NCI-H128 (cell line): ENCODE data around the gene CEACAM7.
"Not testable (repeated sequence)": the region's sequence is repeated elsewhere in the genome, so short reads cannot be mapped to it uniquely, and the experiment has no call there.

Experiments used
- DNase-seq: peaks from one replicate; lab custom pipeline; 2025; ENCODE audit not compliant: unreplicated experiment; lab: John Stamatoyannopoulos, UW

Gene CEACAM7

DNA sequence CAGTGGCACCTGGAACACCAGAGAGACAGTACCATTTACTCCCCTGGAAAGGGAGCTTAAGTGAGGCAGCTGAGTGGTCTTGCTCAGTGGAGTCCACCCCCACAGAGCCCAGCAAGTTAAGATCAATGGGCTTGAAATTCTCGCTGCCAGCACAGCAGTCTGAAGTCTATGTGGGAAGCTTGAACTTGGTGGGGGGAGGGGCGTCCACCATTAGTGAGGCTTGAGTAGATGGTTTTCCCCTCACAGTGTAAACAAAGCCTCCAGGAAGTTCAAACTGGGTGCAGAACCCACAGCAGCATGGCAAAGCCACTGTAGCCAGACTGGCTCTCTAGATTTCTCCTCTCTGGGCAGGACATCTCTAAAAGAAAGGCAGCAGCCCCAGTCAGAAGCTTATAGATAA lies 30.9 kb downstream of the CEACAM7 start:
- no peak for DNase-seq

DNA sequence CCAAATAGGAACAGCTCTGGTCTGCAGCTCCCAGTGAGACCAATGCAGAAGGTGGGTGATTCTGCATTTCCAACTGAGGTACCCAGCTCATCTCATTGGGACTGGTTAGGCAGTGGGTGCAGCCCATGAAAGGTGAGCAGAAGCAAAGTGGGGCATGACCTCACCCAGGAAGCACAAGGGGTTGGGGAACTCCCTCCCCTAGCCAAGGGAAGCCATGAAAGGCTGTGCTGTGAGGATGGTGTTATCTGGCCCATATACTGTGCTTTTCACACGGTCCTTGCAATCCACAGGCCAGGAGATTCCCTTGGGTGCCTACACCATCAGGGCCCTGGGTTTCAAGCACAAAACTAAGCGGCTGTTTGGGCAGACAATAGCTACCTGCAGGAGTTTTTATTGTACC lies 31.3 kb downstream of the CEACAM7 start:
- not testable (repeated sequence) for DNase-seq

DNA sequence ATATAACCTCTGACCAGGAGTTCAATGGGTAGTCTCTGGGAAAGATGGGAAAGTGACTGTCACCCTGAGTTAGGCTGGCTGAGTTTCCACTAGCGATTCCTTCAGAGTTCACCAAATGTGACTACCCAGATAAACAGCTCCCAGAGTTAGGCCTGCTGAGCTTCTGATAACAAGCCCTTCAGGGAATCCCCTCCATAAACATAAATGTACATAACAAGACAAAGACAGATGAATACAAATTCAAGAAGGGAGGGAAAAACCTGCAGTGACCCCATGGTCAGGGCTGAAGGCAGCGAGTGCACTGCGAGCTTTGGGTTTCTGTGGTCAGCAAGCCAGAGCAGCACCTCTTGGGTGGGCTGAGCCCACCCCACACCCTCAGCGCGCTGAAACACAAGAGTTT lies 35.8 kb downstream of the CEACAM7 start:
- DNase-seq: no peak

DNA sequence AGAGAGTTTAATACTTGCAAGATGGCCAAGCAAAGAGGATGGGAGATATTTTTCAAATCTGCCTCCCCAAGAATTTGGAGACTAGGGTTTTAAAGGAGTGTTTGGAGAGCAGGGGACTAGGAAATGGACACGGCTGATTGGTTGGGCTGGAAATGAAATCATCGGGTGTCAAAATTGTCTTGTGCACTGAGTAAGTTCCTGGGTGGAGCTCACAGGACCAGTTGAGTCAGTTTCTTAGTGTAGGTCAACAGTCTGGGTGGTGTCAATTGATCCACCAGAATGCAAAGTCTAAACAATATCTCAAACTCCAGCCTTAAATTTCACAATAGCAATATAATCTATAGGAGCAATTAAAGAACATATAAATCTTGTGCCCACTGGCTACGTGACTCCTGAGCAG lies 38.2 kb downstream of the CEACAM7 start:
- no peak for DNase-seq

DNA sequence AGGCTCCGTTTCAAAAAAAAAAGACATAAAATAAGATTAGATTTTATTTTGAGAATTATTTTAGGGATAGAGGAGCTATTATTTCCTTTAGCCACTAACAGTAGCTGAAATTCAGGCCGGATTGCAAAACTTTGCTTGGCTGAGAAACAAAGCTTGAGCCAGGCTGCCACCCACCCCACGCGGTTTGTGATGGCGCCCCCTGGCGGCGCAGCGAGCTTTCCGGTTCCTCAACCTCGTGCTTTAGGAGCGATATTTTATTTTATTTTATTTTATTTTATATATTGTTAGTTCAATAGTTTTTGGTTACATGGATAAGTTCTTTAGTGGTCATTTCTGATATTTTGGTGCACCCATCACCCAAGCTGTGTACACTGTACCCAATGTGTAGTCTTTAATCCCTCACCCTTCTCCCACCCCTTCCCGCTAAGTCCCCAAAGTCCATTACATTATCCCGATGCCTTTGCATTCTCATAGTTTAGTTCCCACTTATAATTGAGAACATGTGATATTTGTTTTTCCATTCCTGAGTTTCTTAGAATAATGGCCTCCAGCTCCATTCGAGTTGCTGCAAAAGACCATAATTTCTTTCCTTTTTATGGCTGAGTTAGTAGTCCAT lies 41.4 kb downstream of the CEACAM7 start:
- DNase-seq: no peak

DNA sequence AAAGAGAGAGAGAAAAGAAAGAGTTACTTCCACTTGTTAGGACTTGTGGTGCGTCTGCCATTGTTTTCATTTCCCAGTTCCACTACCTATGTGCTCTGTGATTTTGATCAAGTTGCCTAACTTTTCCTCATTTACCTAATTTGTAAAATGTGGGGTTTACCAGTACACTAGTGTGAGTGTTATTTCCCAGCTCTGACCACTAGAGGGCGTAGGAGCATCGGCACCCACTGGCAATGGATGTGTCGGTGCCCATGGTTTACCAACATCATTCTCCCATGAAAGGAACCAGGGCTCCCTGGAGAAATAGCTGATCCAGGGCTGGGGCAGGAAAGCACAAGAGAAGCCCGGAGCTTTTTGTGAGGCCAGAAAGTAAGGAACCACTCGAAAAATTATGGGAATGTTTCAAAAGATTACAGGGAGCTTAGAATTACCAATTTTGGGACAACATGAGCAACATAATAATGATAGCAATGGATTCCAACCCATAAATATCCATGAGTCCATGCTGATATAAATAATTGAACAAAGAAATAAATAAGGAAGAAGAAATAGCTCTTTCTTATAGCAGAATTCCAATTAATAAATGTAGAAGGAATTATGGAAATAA lies 46.1 kb downstream of the CEACAM7 start:
- DNase-seq: peak; percentile 30

DNA sequence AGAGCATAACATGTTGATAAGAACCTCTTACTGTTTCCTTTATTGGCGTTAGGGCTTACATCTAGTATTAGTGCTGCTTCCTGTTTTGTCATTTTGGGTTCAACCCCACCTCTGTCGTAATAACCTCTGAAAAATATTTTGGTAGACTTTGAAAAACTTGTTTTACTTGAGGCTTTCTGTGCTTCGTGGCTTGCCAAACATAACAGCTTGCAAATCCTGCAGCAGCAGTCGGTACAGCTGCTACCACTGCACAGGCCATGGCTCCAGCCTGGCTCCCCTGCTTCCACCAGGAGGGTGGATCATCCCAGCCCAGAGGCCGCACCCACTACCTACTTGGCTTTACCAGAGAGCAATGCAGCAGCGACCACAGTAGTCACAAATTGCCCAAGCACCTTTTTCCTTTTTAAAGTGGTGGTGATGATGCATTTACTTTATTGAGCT lies 49.4 kb downstream of the CEACAM7 start:
- no peak for DNase-seq

DNA sequence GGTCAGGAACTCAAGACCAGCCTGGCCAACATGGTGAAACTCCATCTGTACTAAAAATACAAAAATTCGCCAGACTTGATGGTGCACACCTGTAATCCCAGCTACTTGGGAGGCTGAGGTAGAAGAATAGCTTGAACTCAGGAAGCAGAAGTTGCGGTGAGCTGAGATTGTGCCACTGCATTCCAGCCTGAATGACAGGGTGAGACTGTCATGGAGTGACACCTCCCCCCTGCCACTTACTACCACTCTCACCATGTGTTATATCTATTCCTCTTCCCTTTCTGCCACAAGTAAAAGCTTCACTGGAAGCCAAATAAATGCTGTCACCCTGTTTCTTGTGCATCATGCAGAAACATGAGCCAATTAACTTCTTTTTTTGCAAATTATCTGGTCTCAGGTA lies 50.6 kb downstream of the CEACAM7 start:
- no peak for DNase-seq

DNA sequence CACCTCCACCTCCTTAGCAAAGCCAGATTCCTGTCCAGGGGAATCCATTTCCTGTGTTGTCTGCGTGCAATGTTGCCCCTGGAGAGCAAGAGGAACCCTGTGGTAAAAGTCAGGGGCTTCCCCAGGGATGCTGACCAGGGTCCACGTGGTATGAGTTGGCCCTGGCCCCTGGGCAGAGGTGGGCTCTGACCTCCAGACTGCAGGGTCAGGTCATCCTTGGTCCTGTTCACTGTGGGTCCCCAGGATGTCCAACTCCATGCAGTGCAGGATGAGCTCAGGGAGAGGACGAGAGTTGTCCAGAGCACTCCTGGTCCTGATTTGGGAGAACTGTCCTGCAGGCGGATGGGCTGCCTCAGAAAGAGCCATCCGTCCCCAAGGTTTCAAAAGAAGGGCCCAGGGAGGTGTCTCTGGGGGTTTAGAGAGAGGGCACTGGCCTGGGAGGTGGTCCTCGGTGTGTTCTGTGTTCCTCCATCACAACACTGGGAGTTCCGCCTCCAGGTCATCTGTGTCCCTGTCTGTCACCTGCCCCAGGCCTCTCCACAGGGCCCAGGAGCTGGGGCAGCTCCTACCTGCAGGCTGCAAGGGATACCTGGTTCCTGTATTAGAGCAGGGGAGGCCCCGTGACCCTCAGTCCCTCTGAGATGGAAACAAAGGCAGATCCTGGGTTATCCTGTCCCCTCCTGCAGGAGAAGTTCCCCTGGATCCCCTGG lies 59.9 kb downstream of the CEACAM7 start:
- no peak for DNase-seq

DNA sequence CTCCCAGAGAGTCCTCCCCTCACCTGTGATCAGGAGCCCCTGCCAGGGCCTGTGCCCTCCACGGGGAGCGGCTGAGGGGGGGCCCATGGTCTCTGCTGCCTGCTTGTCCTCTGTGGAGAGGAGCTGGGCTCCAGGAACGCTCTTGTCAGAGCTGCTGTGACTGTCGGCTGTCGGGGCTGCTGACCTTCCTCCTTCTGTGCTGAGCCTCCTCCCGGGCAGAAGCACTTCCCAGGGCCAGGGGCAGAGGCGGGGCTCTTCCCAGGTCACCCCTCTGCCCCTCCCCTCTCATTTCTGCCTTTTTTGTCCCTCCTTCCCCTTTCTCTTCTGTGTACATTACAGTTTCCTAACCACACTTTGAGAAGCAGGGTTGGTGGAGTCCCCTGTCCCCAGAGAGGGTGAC lies 61.2 kb downstream of the CEACAM7 start, which contains the start of gene CEACAM4:
Gene CEACAM4, minus strand, starts transcription at position 198 of the 400 bp plus-strand sequence. Its CDS starts 111 bp downstream, at position 87.
- DNase-seq: no peak

DNA sequence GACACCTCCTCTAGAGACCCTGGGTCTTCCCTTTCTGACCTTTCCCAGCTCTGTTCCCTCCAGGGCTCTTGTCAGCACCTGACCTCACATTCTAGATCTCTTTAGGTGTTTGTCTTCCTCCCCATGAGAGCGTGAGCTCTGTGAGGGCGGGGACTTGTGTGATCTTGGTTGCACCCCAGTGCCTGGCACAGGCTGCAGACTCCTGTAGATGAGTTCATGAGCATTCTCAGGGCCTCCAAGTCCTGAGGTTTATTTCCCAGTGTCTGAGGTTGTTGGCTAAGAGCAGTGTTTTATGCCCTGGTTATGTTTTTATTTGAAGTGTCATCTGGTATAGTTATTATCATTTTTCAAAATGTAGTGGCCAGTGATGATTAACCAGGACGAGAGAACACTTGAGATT lies 61.8 kb downstream of the CEACAM7 start:
- DNase-seq: no peak

DNA sequence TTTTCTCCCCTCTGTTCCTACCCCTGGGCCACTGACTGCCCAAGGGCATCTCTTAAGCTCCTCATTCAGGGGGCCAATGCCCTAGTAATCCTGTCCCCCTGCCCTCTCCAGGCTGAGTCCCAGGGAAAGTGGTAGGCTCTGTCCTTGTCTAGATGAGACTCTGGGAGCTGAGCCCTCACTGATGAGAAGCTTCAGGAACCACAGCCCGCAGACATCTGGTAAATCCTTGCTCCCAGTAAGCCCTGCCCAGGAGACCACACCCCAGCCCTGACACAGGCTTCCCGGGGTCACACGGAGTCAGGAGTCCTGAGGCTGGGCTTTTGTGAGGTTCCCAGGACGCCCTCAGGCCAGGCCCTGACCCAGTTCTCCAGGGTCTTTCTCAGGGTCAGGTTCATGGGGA lies 63.1 kb downstream of the CEACAM7 start:
- DNase-seq: no peak

DNA sequence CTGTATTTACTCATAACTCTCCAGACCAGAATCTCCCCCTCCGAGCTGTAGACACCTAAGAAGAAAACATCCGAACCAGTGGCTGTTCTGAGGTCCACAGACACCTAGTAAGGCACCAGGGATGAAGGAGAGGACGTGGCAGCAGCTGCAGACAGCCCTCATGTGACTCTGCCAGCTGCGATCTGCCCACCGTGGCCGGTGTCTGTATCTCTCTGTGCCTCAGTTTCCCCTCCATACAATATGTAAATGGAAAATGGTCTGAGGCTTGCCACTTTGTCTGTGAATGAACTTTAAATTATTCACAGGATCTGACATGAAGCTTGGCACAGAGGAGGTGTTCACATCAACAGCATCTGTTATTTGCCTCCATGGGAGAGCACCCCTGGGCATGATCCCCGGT lies 63.6 kb downstream of the CEACAM7 start:
- no peak for DNase-seq

DNA sequence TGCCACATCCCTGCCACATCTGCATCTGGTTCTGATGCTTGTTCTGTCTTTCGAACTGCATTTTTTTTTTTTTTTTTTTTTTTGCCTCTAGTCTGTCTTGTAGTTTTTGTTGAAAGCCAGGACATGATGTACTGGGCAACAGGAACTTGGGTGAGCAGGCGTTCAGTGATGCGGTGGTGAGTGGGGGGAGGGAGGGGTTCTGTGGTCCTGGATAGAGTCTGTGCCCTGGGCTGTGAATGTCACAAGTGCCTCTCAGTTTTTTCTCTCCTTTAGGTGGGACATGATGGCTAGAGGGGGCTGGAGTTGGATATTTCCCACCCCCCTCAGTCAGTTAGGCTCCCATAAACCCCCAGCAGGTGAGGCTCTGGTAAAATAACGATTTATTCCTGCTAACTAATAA lies 64.7 kb downstream of the CEACAM7 start:
- no peak for DNase-seq
